ENCODE data around the gene SOHLH1. TPM values are rescaled to one million over a fixed set of nuclear protein-coding genes. Genes with fewer than 3 reads are reported as not detected.

SOHLH1 gene
- total and polyA plus RNA-seq, 4 donors: not detected

DNA sequence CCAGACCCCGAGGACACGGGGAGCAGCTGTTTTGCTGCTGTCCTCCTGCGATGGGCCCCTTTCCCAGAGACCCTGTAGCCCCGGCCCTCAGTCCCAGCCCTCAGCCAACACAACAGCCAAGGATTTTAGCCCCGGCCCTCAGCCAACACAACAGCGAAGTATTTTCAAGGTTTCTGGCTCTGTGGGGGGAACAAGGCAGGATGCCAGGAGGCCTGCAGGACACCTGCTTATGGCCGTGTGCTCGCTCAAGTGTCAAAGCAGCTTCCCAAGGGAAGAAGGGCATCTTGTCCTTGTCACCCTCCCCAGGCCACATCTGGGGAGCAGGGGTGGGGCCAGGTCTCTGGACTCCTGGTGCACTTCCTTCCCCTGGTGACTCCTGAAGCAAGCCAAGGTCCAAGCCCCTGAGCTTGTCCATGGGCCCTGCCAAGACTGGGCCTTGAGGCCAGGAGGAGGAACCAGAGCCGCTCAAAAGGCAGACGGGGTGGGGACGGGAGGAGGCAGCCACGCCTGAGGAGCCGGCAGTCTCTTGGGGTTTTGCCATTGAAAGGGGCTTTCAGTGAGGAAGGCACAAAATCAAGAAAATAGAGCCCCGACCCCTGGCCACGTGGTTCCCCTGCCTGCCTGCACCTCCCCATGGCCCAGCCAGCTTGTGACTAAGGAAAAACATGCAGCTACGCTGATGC lies 13.5 kb upstream of the SOHLH1 start:
- peaks cover 14 to 31% (median 18%) of the 10 kb centered on the region in 3 donors for H3K27me3 ChIP-seq (ENCODE audit: control insufficient read depth in 3 of 3, insufficient read depth in 3 of 3, low read length in 2 of 3)
- H3K36me3 ChIP-seq (ENCODE audit: control insufficient read depth in 4 of 4, insufficient read depth in 4 of 4, low read length in 4 of 4): no peaks in the 10 kb centered on the region
- no peak for TF ChIP-seq CTCF (IDR thresholded peaks at IDR 0.05; ENCODE audit: control extremely low read depth, extremely low read depth)
- DNase-seq (no peak), ATAC-seq (ENCODE audit: insufficient read depth, low FRiP score) (no peak)
- H3K4me3 ChIP-seq: no peak overlapping the region
- no peaks in the 10 kb centered on the region for H3K4me1 ChIP-seq (ENCODE audit: control insufficient read depth in 5 of 5, insufficient read depth in 5 of 5, low read length in 5 of 5)
- 50 to 56% methylated on average over 16 of the region's 16 CpGs for WGBS, 2 donors
- no peak overlapping the region for H3K27ac ChIP-seq (ENCODE audit: low read depth in 1 of 2, low read length in 1 of 2)
- no peak overlapping the region for H3K9ac ChIP-seq (ENCODE audit: insufficient read depth in 1 of 2, low read length in 2 of 2)
- H3K9me3 ChIP-seq (ENCODE audit: control insufficient read depth in 4 of 4, insufficient read depth in 3 of 4, low read length in 3 of 4): no peaks in the 10 kb centered on the region

DNA sequence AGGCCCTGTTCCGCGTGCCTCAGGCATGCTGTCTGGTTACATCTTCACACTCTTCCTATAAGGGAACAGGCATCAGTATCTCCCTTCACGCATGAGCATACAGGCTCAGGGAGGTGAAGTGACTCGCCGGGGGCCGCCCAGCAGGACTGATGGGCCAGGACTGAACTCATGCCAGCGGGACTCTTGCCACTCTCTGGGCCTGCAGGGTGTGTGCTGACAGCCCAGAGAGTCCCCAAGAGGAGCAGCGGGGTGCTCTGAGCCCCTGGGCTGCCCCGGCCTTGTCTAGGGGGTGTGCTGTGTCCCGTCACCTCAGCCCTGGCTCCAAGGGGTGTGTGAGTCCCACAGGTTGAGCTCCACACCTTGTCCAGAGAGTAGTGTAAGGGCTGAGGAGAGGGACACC lies 12.6 kb upstream of the SOHLH1 start:
- Histone ChIP-seq H3K27me3 (ENCODE audit: control insufficient read depth in 3 of 3, insufficient read depth in 3 of 3, low read length in 2 of 3) (peaks cover 14 to 33% (median 26%) of the 10 kb centered on the region in 3 donors), H3K4me3 (no peak overlapping the region), H3K4me1 (ENCODE audit: control insufficient read depth in 5 of 5, insufficient read depth in 5 of 5, low read length in 5 of 5) (no peaks in the 10 kb centered on the region), H3K27ac (ENCODE audit: low read depth in 1 of 2, low read length in 1 of 2) (no peak overlapping the region), H3K36me3 (ENCODE audit: control insufficient read depth in 4 of 4, insufficient read depth in 4 of 4, low read length in 4 of 4) (no peaks in the 10 kb centered on the region), H3K9me3 (ENCODE audit: control insufficient read depth in 4 of 4, insufficient read depth in 3 of 4, low read length in 3 of 4) (no peaks in the 10 kb centered on the region), H3K9ac (ENCODE audit: insufficient read depth in 1 of 2, low read length in 2 of 2) (no peak overlapping the region)
- no peak for ATAC-seq (ENCODE audit: insufficient read depth, low FRiP score)
- TF ChIP-seq CTCF (IDR thresholded peaks at IDR 0.05; ENCODE audit: control extremely low read depth, extremely low read depth): no peak
- no peak for DNase-seq
- 74 to 85% methylated on average over 10 of the region's 10 CpGs for WGBS, 2 donors

- DNase-seq (no peak), ATAC-seq (ENCODE audit: insufficient read depth, low FRiP score) (no peak)
- Histone ChIP-seq H3K36me3 (ENCODE audit: control insufficient read depth in 4 of 4, insufficient read depth in 4 of 4, low read length in 4 of 4) (no peaks in the 10 kb centered on the region), H3K9ac (ENCODE audit: insufficient read depth in 1 of 2, low read length in 2 of 2) (no peak overlapping the region), H3K27me3 (ENCODE audit: control insufficient read depth in 3 of 3, insufficient read depth in 3 of 3, low read length in 2 of 3) (peaks cover 10 to 29% (median 22%) of the 10 kb centered on the region in 3 donors), H3K4me3 (no peak overlapping the region), H3K27ac (ENCODE audit: low read depth in 1 of 2, low read length in 1 of 2) (no peak overlapping the region), H3K9me3 (ENCODE audit: control insufficient read depth in 4 of 4, insufficient read depth in 3 of 4, low read length in 3 of 4) (no peaks in the 10 kb centered on the region), H3K4me1 (ENCODE audit: control insufficient read depth in 5 of 5, insufficient read depth in 5 of 5, low read length in 5 of 5) (no peaks in the 10 kb centered on the region)
- TF ChIP-seq CTCF (IDR thresholded peaks at IDR 0.05; ENCODE audit: control extremely low read depth, extremely low read depth): no peak
- 75 to 82% methylated on average over 12 of the region's 12 CpGs for WGBS, 2 donors
Observed at GRCh38 chr9:135711391-135711790, 12.1 kb upstream of the SOHLH1 start.

DNA sequence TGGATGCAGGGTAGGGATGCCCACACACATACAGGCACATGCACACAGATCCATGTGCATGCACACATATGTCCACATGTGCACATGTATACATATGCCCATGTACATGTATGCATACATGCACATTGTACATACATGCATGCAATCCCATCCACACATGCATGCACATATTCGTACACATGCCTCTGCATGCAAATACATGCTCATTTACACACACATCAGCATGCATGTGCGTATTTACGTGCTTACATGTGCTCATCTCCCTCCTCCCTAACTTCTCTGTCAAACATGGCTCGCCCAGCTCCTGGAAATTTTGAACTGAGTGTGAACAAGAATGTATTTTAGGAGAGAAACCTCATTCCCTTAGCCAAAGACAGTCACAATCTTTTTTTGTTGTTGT lies 8.9 kb upstream of the SOHLH1 start:
- Histone ChIP-seq H3K9ac (ENCODE audit: insufficient read depth in 1 of 2, low read length in 2 of 2) (no peak overlapping the region), H3K4me1 (ENCODE audit: control insufficient read depth in 5 of 5, insufficient read depth in 5 of 5, low read length in 5 of 5) (no peaks in the 10 kb centered on the region), H3K36me3 (ENCODE audit: control insufficient read depth in 4 of 4, insufficient read depth in 4 of 4, low read length in 4 of 4) (no peaks in the 10 kb centered on the region), H3K4me3 (no peak overlapping the region), H3K27me3 (ENCODE audit: control insufficient read depth in 3 of 3, insufficient read depth in 3 of 3, low read length in 2 of 3) (peaks cover 0 to 21% (median 19%) of the 10 kb centered on the region in 3 donors), H3K9me3 (ENCODE audit: control insufficient read depth in 4 of 4, insufficient read depth in 3 of 4, low read length in 3 of 4) (no peaks in the 10 kb centered on the region), H3K27ac (ENCODE audit: low read depth in 1 of 2, low read length in 1 of 2) (no peak overlapping the region)
- DNase-seq (no peak), ATAC-seq (ENCODE audit: insufficient read depth, low FRiP score) (no peak)
- 80 to 87% methylated on average over 4 of the region's 4 CpGs for whole genome bisulfite sequencing, 2 donors
- no peak for TF ChIP-seq CTCF (IDR thresholded peaks at IDR 0.05; ENCODE audit: control extremely low read depth, extremely low read depth)

All from lung (tissue), 12 donors.